ENCODE data around the gene P3H2.

DNA sequence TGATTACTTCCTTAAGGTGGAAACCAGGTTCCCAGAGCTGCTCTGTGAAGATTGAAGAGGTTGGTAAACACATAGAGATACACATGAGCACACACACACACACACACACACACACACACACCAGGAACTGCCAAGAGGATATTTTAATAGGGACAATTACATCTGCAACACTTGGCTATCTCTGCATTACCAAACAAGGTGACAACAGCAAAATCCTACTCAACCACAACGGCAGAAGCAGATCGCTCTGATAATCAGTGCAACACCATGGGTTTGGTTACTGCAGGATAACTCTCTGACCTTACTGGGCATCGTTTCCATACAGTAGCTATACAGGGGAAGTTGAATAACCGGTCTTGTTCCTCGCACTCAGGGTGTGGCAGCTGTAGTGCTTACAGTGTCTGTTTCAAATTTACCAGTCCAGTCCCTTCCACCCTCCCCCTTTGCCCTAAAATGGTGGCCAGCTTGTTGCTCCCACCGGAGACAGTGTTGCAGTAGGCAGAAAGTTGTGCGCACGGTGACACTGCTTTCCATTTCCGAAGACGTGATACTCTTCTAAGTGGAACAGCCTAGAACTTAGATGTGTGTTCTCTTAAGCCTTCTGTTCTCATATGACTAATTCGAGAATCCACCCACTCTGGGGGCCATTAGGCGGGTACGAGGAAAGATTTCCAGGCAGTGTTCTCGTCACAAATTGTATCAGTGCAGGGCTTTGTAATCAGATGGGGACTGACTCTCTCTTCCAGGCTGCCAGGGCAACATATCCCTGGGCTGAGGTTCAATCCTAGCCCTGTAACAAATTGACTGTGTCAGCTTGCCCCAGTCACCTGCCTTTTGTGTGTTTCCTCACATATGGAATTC lies 176.2 kb downstream of the P3H2 start:
- TF ChIP-seq, protein P1, sequence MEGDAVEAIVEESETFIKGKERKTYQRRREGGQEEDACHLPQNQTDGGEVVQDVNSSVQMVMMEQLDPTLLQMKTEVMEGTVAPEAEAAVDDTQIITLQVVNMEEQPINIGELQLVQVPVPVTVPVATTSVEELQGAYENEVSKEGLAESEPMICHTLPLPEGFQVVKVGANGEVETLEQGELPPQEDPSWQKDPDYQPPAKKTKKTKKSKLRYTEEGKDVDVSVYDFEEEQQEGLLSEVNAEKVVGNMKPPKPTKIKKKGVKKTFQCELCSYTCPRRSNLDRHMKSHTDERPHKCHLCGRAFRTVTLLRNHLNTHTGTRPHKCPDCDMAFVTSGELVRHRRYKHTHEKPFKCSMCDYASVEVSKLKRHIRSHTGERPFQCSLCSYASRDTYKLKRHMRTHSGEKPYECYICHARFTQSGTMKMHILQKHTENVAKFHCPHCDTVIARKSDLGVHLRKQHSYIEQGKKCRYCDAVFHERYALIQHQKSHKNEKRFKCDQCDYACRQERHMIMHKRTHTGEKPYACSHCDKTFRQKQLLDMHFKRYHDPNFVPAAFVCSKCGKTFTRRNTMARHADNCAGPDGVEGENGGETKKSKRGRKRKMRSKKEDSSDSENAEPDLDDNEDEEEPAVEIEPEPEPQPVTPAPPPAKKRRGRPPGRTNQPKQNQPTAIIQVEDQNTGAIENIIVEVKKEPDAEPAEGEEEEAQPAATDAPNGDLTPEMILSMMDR (conservative IDR thresholded peaks at IDR 0.05 in 1 of 2, IDR thresholded peaks at IDR 0.05 in 1 of 2; ENCODE audit: extremely low read depth in 1 of 2, insufficient read depth in 1 of 2, low read depth in 1 of 2, low read length in 2 of 2), result no peak
- no peak for TF ChIP-seq EZH2 (IDR thresholded peaks at IDR 0.05; ENCODE audit: borderline replicate concordance, low read length)

Data from mammary epithelial cell (primary cell).